Large intestine (tissue), 3 donors: Measurements from ENCODE around the gene ZFP1. TPM values are rescaled to one million over a fixed set of nuclear protein-coding genes. Genes with fewer than 3 reads are reported as not detected.
A peak's percentile ranks its signal among the peaks of the same experiment; 100 is the strongest.

Experiments used
- DNase-seq, 2 donors: peaks; one replicate each; pipeline versions ENCODE4 v3.0.0 to v3.0.0-alpha.2; 2013
- H3K27ac ChIP-seq: one replicate; pipeline ENCODE4 v1.5.1; 2013; ENCODE audit warnings: low read length
- H3K27me3 ChIP-seq: 2 replicates; pipeline ENCODE4 v1.6.1; 2013; ENCODE audit warnings: low read length; ENCODE audit not compliant: control insufficient read depth, insufficient read depth
- H3K36me3 ChIP-seq: 2 replicates; pipeline ENCODE4 v1.6.1; 2013; ENCODE audit warnings: low read length; ENCODE audit not compliant: control insufficient read depth, insufficient read depth
- H3K4me1 ChIP-seq: one replicate; pipeline ENCODE4 v1.6.1; 2013; ENCODE audit warnings: low read length; ENCODE audit not compliant: control insufficient read depth, insufficient read depth
- H3K4me3 ChIP-seq: one replicate; pipeline ENCODE4 v1.5.1; 2013; ENCODE audit warnings: low read length
- H3K9me3 ChIP-seq: one replicate; pipeline ENCODE4 v1.6.1; 2013; ENCODE audit warnings: mild to moderate bottlenecking, low read depth, low read length, moderate library complexity; ENCODE audit not compliant: control insufficient read depth
- WGBS: methylation state at CpG from one replicate; pipeline ENCODE4 v1.1.5; 2013; ENCODE audit warnings: low lambda C conversion rate; ENCODE audit not compliant: insufficient coverage; 5-methylcytosine and 5-hydroxymethylcytosine counted together
- polyA plus RNA-seq: library from polyadenylated mRNA; unstranded; fragments of 120-200 nt; gene quantifications from one replicate; pipeline ENCODE4 v1.2.1, GENCODE V29; 2013

The ZFP1 gene
- polyA plus RNA-seq, 1 donor: 8.3 TPM

- no peaks in the 10 kb centered on the region for H3K27me3 ChIP-seq
- peaks cover 18% of the 10 kb centered on the region for H3K4me1 ChIP-seq
- no peaks in the 10 kb centered on the region for H3K9me3 ChIP-seq
- DNase-seq: no peak
- H3K27ac ChIP-seq: no peak overlapping the region
- no CpG with 5 or more reads among the region's 20 CpGs for WGBS
- no peak overlapping the region for H3K4me3 ChIP-seq
- peaks cover 2% of the 10 kb centered on the region for H3K36me3 ChIP-seq
These were observed 41.7 kb upstream of the ZFP1 start for GRCh38 chr16:75106351-75107274.

GRCh38 chr16:75107505-75107904, 40.8 kb upstream of the ZFP1 start:
- H3K4me1 ChIP-seq: peaks cover 26% of the 10 kb centered on the region
- WGBS: no CpG with 5 or more reads among the region's 10 CpGs

GRCh38 chr16:75108792-75109731, 39.3 kb upstream of the ZFP1 start:
- Histone ChIP-seq H3K9me3 (no peaks in the 10 kb centered on the region), H3K36me3 (peaks cover 2% of the 10 kb centered on the region), H3K4me1 (peaks cover 30% of the 10 kb centered on the region), H3K27ac (no peak overlapping the region), H3K4me3 (no peak overlapping the region), H3K27me3 (no peaks in the 10 kb centered on the region)
- DNase-seq: peak; percentile 48 to 54
- no CpG with 5 or more reads among the region's 27 CpGs for WGBS

More at GRCh38 chr16:75107505-75107904, 40.8 kb upstream of the ZFP1 start:
- Histone ChIP-seq H3K27me3 (no peaks in the 10 kb centered on the region), H3K27ac (no peak overlapping the region), H3K4me3 (no peak overlapping the region), H3K36me3 (peaks cover 2% of the 10 kb centered on the region), H3K9me3 (no peaks in the 10 kb centered on the region)
- no peak for DNase-seq

GRCh38 chr16:75109732-75110243, 38.5 kb upstream of the ZFP1 start:
- DNase-seq: no peak
- Histone ChIP-seq H3K4me3 (no peak overlapping the region), H3K9me3 (peaks cover under 1% of the 10 kb centered on the region)

GRCh38 chr16:75110637-75111513, 37.4 kb upstream of the ZFP1 start:
- Histone ChIP-seq H3K4me3 (no peak overlapping the region), H3K4me1 (peaks cover 28% of the 10 kb centered on the region), H3K27me3 (no peaks in the 10 kb centered on the region), H3K36me3 (peaks cover 2% of the 10 kb centered on the region), H3K27ac (peak overlapping the region; percentile 13), H3K9me3 (peaks cover 6% of the 10 kb centered on the region)
- WGBS: no CpG with 5 or more reads among the region's 28 CpGs
- peak; percentile 78 to 86 for DNase-seq

More at GRCh38 chr16:75109732-75110243, 38.5 kb upstream of the ZFP1 start:
- Histone ChIP-seq H3K27me3 (no peaks in the 10 kb centered on the region), H3K36me3 (peaks cover 2% of the 10 kb centered on the region), H3K27ac (no peak overlapping the region), H3K4me1 (peaks cover 30% of the 10 kb centered on the region)
- WGBS: no CpG with 5 or more reads among the region's 10 CpGs

- Histone ChIP-seq H3K4me1 (peaks cover 35% of the 10 kb centered on the region), H3K27me3 (no peaks in the 10 kb centered on the region), H3K9me3 (peaks cover 6% of the 10 kb centered on the region), H3K4me3 (no peak overlapping the region), H3K27ac (no peak overlapping the region), H3K36me3 (no peaks in the 10 kb centered on the region)
- no CpG with 5 or more reads among the region's 7 CpGs for WGBS
- DNase-seq: no peak
These were observed 36.8 kb upstream of the ZFP1 start for GRCh38 chr16:75111514-75111940.

GRCh38 chr16:75111961-75112733, 36.2 kb upstream of the ZFP1 start:
- no peak overlapping the region for H3K27ac ChIP-seq
- peaks cover 6% of the 10 kb centered on the region for H3K9me3 ChIP-seq
- H3K27me3 ChIP-seq: no peaks in the 10 kb centered on the region
- H3K4me1 ChIP-seq: peaks cover 36% of the 10 kb centered on the region
- no peak overlapping the region for H3K4me3 ChIP-seq
- no peaks in the 10 kb centered on the region for H3K36me3 ChIP-seq
- no CpG with 5 or more reads among the region's 26 CpGs for WGBS
- no peak for DNase-seq

GRCh38 chr16:75112734-75113491, 35.4 kb upstream of the ZFP1 start:
- Histone ChIP-seq H3K27me3 (no peaks in the 10 kb centered on the region), H3K27ac (no peak overlapping the region), H3K9me3 (peaks cover 6% of the 10 kb centered on the region), H3K4me1 (peaks cover 36% of the 10 kb centered on the region), H3K4me3 (no peak overlapping the region), H3K36me3 (no peaks in the 10 kb centered on the region)
- no CpG with 5 or more reads among the region's 14 CpGs for WGBS
- DNase-seq: peak in 1 of 2 donors; percentile 20
